Vein endothelial cell (primary cell): ENCODE measurements around the gene RNF123. TPM values are rescaled to one million over a fixed set of nuclear protein-coding genes. Genes with fewer than 3 reads are reported as not detected.

Experiments
- small RNA-seq: library from RNA; depleted of rRNA; stranded (forward); fragments of <200 nt; gene quantifications from one replicate; pipeline ENCODE3, GENCODE V24; 2012
- total RNA-seq: library from RNA; depleted of rRNA; stranded (reverse); fragments of >200 nt; gene quantifications from 2 replicates; pipeline ENCODE4 v1.2.3, GENCODE V29; 2012

RNF123 gene
- 29.5 and 35.9 TPM in 2 replicates for total RNA-seq

GRCh38 chr3:49689046-49689907 lies at the start of gene RNF123, which contains the start of gene MST1:
Gene RNF123, plus strand, starts transcription at chr3:49689557. Its CDS starts 1,609 bp downstream, at chr3:49691166.
Gene MST1, minus strand, starts transcription at chr3:49689474. Its CDS starts 783 bp downstream, at chr3:49688691.

GRCh38 chr3:49673715-49674496 lies 15.5 kb upstream of the RNF123 start, which contains the start of gene APEH:
Gene APEH, plus strand, starts transcription at chr3:49674351. Its CDS starts 51 bp downstream, at chr3:49674402.

GRCh38 chr3:49719214-49719884 lies 30.0 kb downstream of the RNF123 start, which contains the start of gene AMIGO3:
Gene AMIGO3, minus strand, starts transcription at chr3:49719684. Its CDS starts 219 bp downstream, at chr3:49719465.

GRCh38 chr3:49723628-49724551 lies 34.5 kb downstream of the RNF123 start, which contains the start of gene GMPPB:
Gene GMPPB, minus strand, starts transcription at chr3:49723951. Its CDS starts 225 bp downstream, at chr3:49723726.

Small RNA genes lying within 50 kb of the gene (small RNA-seq; reads per million reads assigned to genes)
- not detected for gene AMIGO3
- not detected for gene COX6CP14

Other genes starting within 250 kb of the RNF123 start
- 57.5 and 68.9 TPM in 2 replicates for gene DAG1, start 219.3 kb upstream of the RNF123 start, total RNA-seq
- 0.19 and 0.65 TPM in 2 replicates for gene BSN, start 135.1 kb upstream of the RNF123 start, total RNA-seq
- gene APEH, start 15.2 kb upstream of the RNF123 start, total RNA-seq: 75.8 and 78.4 TPM in 2 replicates
- 2.6 and 3.9 TPM in 2 replicates for gene MST1, start 83 bp upstream of the RNF123 start, total RNA-seq
- 0.76 and 0.98 TPM in 2 replicates for gene AMIGO3, start 30.1 kb downstream of the RNF123 start, total RNA-seq
- gene GMPPB, start 34.4 kb downstream of the RNF123 start, total RNA-seq: 33.6 and 40.0 TPM in 2 replicates
- gene IP6K1, start 97.0 kb downstream of the RNF123 start, total RNA-seq: 60.8 and 67.4 TPM in 2 replicates
- gene CDHR4, start 110.3 kb downstream of the RNF123 start, total RNA-seq: not detected in 2 replicates
- gene INKA1, start 113.7 kb downstream of the RNF123 start, total RNA-seq: 9.6 and 15.4 TPM in 2 replicates
- 18.6 and 38.9 TPM in 2 replicates for gene UBA7, start 124.4 kb downstream of the RNF123 start, total RNA-seq
- 3.6 and 5.5 TPM in 2 replicates for gene TRAIP, start 167.0 kb downstream of the RNF123 start, total RNA-seq
- not detected in 2 replicates for gene CAMKV, start 180.3 kb downstream of the RNF123 start, total RNA-seq
- gene MST1R, start 214.3 kb downstream of the RNF123 start, total RNA-seq: 0.29 and 0.33 TPM in 2 replicates
- gene MON1A, start 240.3 kb downstream of the RNF123 start, total RNA-seq: 16.7 and 19.3 TPM in 2 replicates